ENCODE data around the gene PSMD2. TPM values are rescaled to one million over a fixed set of nuclear protein-coding genes. Genes with fewer than 3 reads are reported as not detected.

The PSMD2 gene
- total and polyA plus RNA-seq, 2 of the 8 experiments (the other 6 are each of a cell fraction or from before 2014, with no cell fraction given): 350 to 363 TPM

GRCh38 chr3:184314700-184315542, 15.9 kb downstream of the PSMD2 start:
- Histone ChIP-seq H2BK5ac (ENCODE audit: low read depth, low read length) (peak overlapping the region; percentile 66; the same call in 1 of the 2 replicates), H4K20me1 (replicated peaks in 1 of 2; ENCODE audit: control insufficient read depth in 1 of 2, insufficient read depth in 2 of 2, low read length in 2 of 2) (peaks cover 29 to 33% of the 10 kb centered on the region in 2 experiments), H2BK120ac (replicated peaks; ENCODE audit: low read depth, low read length) (no peak overlapping the region), H3K9me3 (ENCODE audit: insufficient read depth in 2 of 2, low read depth in 1 of 2, low read length in 1 of 2) (no peaks in the 10 kb centered on the region), H3K4ac (replicated peaks; ENCODE audit: insufficient read length, low read depth, low read length) (peak overlapping the region; percentile 85), H3K14ac (ENCODE audit: insufficient read length) (no peak overlapping the region), H2AFZ (ENCODE audit: low read length) (no peak overlapping the region), H3K27ac (ENCODE audit: low read depth, low read length) (peak overlapping the region; percentile 82), H3K23me2 (ENCODE audit: low read depth, low read length) (no peaks in the 10 kb centered on the region; the same call in 1 of the 2 replicates), H3K27me3 (replicated peaks in 1 of 4; ENCODE audit: control insufficient read depth in 3 of 4, extremely low read depth in 1 of 4, insufficient read depth in 3 of 4, low read length in 3 of 4) (no peaks in the 10 kb centered on the region), H4K5ac (ENCODE audit: insufficient read length, low read depth, low read length) (peak overlapping the region; percentile 80), H3K18ac (ENCODE audit: extremely low read depth, low read length) (peak overlapping the region; percentile 19; the same call in 1 of the 2 replicates), H3K36me3 (ENCODE audit: control insufficient read depth in 2 of 4, insufficient read depth in 4 of 4, low read length in 3 of 4) (peaks cover 9 to 32% (median 19%) of the 10 kb centered on the region in 4 experiments; a peak in 7 of 8 replicates), H3K4me3 (ENCODE audit: extremely low read depth in 1 of 4, insufficient read depth in 2 of 4, low read depth in 3 of 4, low read length in 4 of 4) (peak overlapping the region; percentile 44 to 96 (median 77)), H2BK15ac (ENCODE audit: low read length) (no peak overlapping the region), H3K79me2 (ENCODE audit: control insufficient read depth in 1 of 2, insufficient read depth in 2 of 2, low read length in 2 of 2) (peaks cover 37 to 52% of the 10 kb centered on the region in 2 experiments), H3K4me2 (ENCODE audit: insufficient read depth in 1 of 2, low read depth in 2 of 2, low read length in 2 of 2) (peak overlapping the region; percentile 85 to 97), H3K4me1 (replicated peaks in 1 of 4; ENCODE audit: control insufficient read depth in 3 of 4, insufficient read depth in 4 of 4, low read length in 3 of 4) (peaks cover 3 to 9% (median 6%) of the 10 kb centered on the region in 4 experiments), H3K9ac (replicated peaks in 1 of 4; ENCODE audit: extremely low read depth in 1 of 4, low read depth in 3 of 4, low read length in 3 of 4) (peak overlapping the region; percentile 70 to 99 (median 88)), H3K23ac (ENCODE audit: insufficient read length) (no peak overlapping the region), H2AK5ac (ENCODE audit: low read depth, low read length) (0 out of 2 replicates have a peak overlapping the region, but pooled peaks have one; percentile 65), H2BK20ac (ENCODE audit: low read length) (no peak overlapping the region), H3K56ac (replicated peaks; ENCODE audit: insufficient read length, low read depth, low read length) (peak overlapping the region; percentile 59), H4K8ac (ENCODE audit: extremely low read depth, insufficient read depth, low read length) (peak overlapping the region; percentile 96; the same call in 1 of the 2 replicates), H3K79me1 (ENCODE audit: low read depth, low read length) (peaks cover 11% of the 10 kb centered on the region), H2BK12ac (ENCODE audit: low read depth, low read length) (no peak overlapping the region), H4K91ac (replicated peaks; ENCODE audit: insufficient read length, low read length) (no peak overlapping the region)
- 4% methylated on average over 26 of the region's 89 CpGs; no CpG with 5 or more reads in 1 of the 2 experiments for WGBS, 2 experiments (ENCODE audit: extremely low coverage in 1 of 2, insufficient coverage in 1 of 2, insufficient read length in 1 of 2, insufficient replicate concordance in 2 of 2, low coverage in 1 of 2, low lambda C conversion rate in 2 of 2, missing lambda C conversion rate in 1 of 2)
- ChIA-PET POLR2A (ENCODE audit: partially characterized antibody) (interaction anchor here (0.6 to 12.3 kb wide), 15 partner anchors 10 to 180 kb away, joined by 3 to 148 read pairs (median 5); partner anchors contain the start of genes CLCN2, EIF2B5, FAM131A and POLR2H), CTCF (ENCODE audit: partially characterized antibody) (interaction anchor here (0.5 to 1.9 kb wide), 5 partner anchors 10 to 1015 kb away, joined by 3 to 4 read pairs (median 4); no protein-coding TSS in a partner anchor)
- peak in 1 of 2 experiments; percentile 69 for DNase-seq (ENCODE audit: low read depth in 1 of 2, low spot score in 2 of 2)
- FAIRE-seq: no peak
- TF ChIP-seq ATF2 (IDR thresholded peaks at IDR 0.05; ENCODE audit: low read length): 0 out of 2 replicates have a peak, but pooled peaks have one; percentile 13
- no peak for TF ChIP-seq CHD2 (IDR thresholded peaks at IDR 0.05; ENCODE audit: low read length)
- no peak for TF ChIP-seq RNF2 (IDR thresholded peaks at IDR 0.05; ENCODE audit: borderline replicate concordance, low read depth, low read length, missing control alignments, poor library complexity, severe bottlenecking)
- no peak for TF ChIP-seq MAFK (IDR thresholded peaks at IDR 0.05; ENCODE audit: low read depth, low read length)
- TF ChIP-seq MAX (IDR thresholded peaks at IDR 0.05): no peak
- TF ChIP-seq HDAC2 (IDR thresholded peaks at IDR 0.05; ENCODE audit: borderline replicate concordance in 1 of 2, low read depth in 2 of 2, low read length in 2 of 2): no peak
- no peak for TF ChIP-seq NRF1 (IDR thresholded peaks at IDR 0.05; ENCODE audit: low read depth, low read length)
- TF ChIP-seq SIX5 (IDR thresholded peaks at IDR 0.05; ENCODE audit: low read depth, low read length): no peak

All from H1 (cell line).